Lung (tissue), 12 donors: Measurements from ENCODE around the gene BRCA2. TPM values are rescaled to one million over a fixed set of nuclear protein-coding genes. Genes with fewer than 3 reads are reported as not detected.

ENCODE experiments used
- ATAC-seq: fragments of 200-7000 bp; cut with Tn5 transposase; one replicate; pipeline ENCODE4 v1.9.1; 2020; ENCODE audit warnings: moderate number of reproducible peaks; ENCODE audit not compliant: insufficient read depth, low FRiP score
- DNase-seq, 3 donors: peaks; one replicate each; pipeline ENCODE4 v3.0.0-alpha.2; 2013 to 2017
- H3K27ac ChIP-seq, 2 donors: one replicate each; pipeline ENCODE4 v1.5.1; 2013; ENCODE audit warnings: mild to moderate bottlenecking in 2 of 2, moderate library complexity in 2 of 2, control low read depth in 1 of 2, inconsistent platforms in 1 of 2, low read depth in 1 of 2, low read length in 1 of 2
- H3K27me3 ChIP-seq, 3 donors: one replicate each; pipeline ENCODE4 v1.5.1; 2013; ENCODE audit warnings: low read length in 2 of 3; ENCODE audit not compliant: control insufficient read depth in 3 of 3, insufficient read depth in 3 of 3
- H3K36me3 ChIP-seq, 4 donors: one replicate each; pipeline ENCODE4 v1.5.1; 2013; ENCODE audit warnings: low read length in 4 of 4, mild to moderate bottlenecking in 1 of 4, moderate library complexity in 1 of 4; ENCODE audit not compliant: control insufficient read depth in 4 of 4, insufficient read depth in 4 of 4
- H3K4me1 ChIP-seq, 5 donors: one replicate each; pipeline ENCODE4 v1.5.1; 2013; ENCODE audit warnings: low read length in 5 of 5, mild to moderate bottlenecking in 2 of 5, moderate library complexity in 1 of 5; ENCODE audit not compliant: control insufficient read depth in 5 of 5, insufficient read depth in 5 of 5
- H3K4me3 ChIP-seq: one replicate; pipeline ENCODE4 v1.5.1; 2013; ENCODE audit warnings: mild to moderate bottlenecking, control low read depth, moderate library complexity
- H3K9ac ChIP-seq, 2 donors: one replicate each; pipeline ENCODE4 v1.5.1; 2013; ENCODE audit warnings: low read length in 2 of 2, control low read depth in 1 of 2; ENCODE audit not compliant: insufficient read depth in 1 of 2
- H3K9me3 ChIP-seq, 4 donors: one replicate each; pipeline ENCODE4 v1.5.1; 2013; ENCODE audit warnings: low read length in 3 of 4, mild to moderate bottlenecking in 1 of 4, moderate library complexity in 1 of 4; ENCODE audit not compliant: control insufficient read depth in 4 of 4, insufficient read depth in 3 of 4
- CTCF ChIP-seq: IDR thresholded peaks from 2 replicates; pipeline ENCODE4 v1.5.1; 2012; ENCODE audit warnings: mild to moderate bottlenecking; ENCODE audit errors: control extremely low read depth, extremely low read depth
- WGBS, 2 donors: extraction: QIAGEN DNeasy Blood & Tissue Kit; methylation state at CpG; one replicate each; pipeline ENCODE4 v1.1.7; 2013; 5-methylcytosine and 5-hydroxymethylcytosine counted together
- polyA plus RNA-seq, 2 donors: library from polyadenylated mRNA; stranded (reverse); fragments of 200-250 nt; gene quantifications; one replicate each; pipeline ENCODE4 v1.2.1, GENCODE V29; 2013
- total RNA-seq, 2 donors: library from RNA; depleted of rRNA in 1 of 2; stranded (reverse); fragments of >200 nt in 1 of 2; gene quantifications; one replicate each; pipeline ENCODE4 v1.2.1, GENCODE V29; 2014 to 2021
- donor health status: control.
- donor health status: control.
- donor health status: Bipolar disorder and iron deficiency.
- donor health status: healthy.
- donor health status: DM: yes; HTN: yes; CAD: no.

BRCA2 gene
- total and polyA plus RNA-seq, 4 donors, result 0.85 to 12.8 (median 2.4) TPM

DNA sequence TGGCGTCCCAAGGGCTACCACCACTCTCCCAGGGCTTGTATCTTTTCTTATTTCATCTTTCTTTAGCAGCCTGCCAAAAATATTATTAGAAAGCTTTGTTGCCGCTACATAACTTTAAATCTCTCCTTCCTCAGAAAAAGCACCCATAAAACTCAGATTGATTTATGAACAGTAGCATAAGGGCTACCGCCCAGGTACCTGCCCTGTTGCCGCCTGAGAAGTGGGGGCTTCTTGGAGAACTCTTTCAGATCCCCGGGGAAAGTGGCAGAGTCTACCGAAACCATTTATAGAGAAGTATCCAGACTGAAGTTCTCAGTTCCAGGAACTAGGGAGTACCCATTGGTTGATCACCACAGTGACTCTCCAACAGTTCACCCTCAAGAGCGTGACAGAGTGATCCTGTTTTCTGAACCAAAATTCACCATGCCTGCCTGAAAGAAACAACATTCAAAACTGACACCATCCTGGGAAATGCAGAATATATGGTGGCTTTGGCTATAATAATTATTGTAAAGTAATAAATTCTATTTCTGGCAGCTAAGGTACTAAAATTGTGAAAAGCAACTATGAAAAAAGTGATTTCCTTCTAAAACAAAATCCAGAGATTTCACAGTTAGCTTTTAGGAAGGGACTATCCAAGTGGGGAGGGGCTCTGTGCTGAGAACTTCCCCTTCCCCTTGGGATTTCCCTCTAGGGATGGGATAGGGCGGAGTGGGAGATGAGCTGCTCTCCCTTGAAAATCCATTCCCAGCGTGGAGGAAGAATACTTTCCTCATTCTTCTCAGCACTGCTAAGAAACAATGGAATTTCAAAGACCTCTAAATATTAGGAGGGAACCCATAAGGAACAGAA lies 113.5 kb downstream of the BRCA2 start:
- no peak for ATAC-seq
- TF ChIP-seq CTCF, result no peak
- peak in 2 of 3 donors; percentile 26 to 32 for DNase-seq

GRCh38 chr13:32429433-32429909 lies 114.2 kb downstream of the BRCA2 start:
- no peak overlapping the region for H3K9ac ChIP-seq
- peaks cover 2 to 14% (median 5%) of the 10 kb centered on the region in 5 donors for H3K4me1 ChIP-seq
- no peak for ATAC-seq
- no peak for DNase-seq
- no peak overlapping the region for H3K4me3 ChIP-seq
- no peak for TF ChIP-seq CTCF
- peaks cover 0 to 3% (median 1%) of the 10 kb centered on the region in 4 donors for H3K36me3 ChIP-seq
- WGBS, 2 donors, result 96 to 97% methylated on average over 6 of the region's 6 CpGs
- no peaks in the 10 kb centered on the region for H3K27me3 ChIP-seq
- H3K27ac ChIP-seq, result no peak overlapping the region
- no peaks in the 10 kb centered on the region for H3K9me3 ChIP-seq

More for the DNA sequence above, 113.5 kb downstream of the BRCA2 start:
- Histone ChIP-seq H3K27ac (peak overlapping the region; percentile 76 to 91), H3K9ac (peak overlapping the region; percentile 60 to 68), H3K36me3 (peaks cover 0 to 3% (median 0%) of the 10 kb centered on the region in 4 donors), H3K4me1 (peaks cover 2 to 14% (median 5%) of the 10 kb centered on the region in 5 donors), H3K4me3 (no peak overlapping the region), H3K27me3 (no peaks in the 10 kb centered on the region), H3K9me3 (no peaks in the 10 kb centered on the region)
- WGBS, 2 donors, result 37 to 46% methylated on average over 9 of the region's 9 CpGs

DNA sequence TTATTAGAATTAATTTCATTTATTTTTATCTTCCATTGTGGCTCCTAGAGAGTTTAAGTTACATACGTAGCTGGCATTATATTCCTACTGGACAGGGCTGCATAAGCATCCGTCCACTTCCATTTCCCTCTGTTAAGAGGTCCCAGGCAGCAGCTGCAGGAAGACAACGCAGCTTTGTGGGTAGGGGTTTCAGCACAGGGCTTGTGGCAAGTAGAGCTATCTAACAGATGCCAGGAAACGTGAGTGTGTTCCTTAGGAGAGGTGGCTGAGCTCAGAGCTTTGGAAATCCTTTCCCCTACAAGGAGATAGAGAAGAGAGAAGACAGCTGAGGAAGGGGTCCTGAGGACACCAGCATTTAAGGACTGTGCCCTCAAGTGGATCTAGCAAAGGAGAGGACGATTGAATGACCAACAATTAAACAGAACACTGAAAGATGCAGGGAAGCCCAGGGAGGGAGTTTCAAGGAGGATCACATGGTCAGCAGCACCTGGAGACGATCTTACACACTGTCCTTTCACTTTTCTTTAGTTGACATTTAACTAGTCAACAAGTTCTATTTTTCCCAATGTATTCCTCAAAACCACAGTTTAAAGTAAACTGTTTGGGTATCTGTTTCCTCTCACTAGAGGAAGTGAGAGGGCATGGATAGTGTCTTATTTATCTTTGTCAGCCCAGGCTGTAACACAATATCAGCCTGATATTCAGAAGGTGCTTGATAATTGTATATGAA lies 114.9 kb downstream of the BRCA2 start:
- Histone ChIP-seq H3K36me3 (peaks cover 0 to 5% (median 1%) of the 10 kb centered on the region in 4 donors), H3K27me3 (no peaks in the 10 kb centered on the region), H3K4me1 (peaks cover 2 to 14% (median 5%) of the 10 kb centered on the region in 5 donors), H3K9ac (no peak overlapping the region), H3K27ac (peak overlapping the region in 1 of 2 donors; percentile 48), H3K4me3 (no peak overlapping the region), H3K9me3 (no peaks in the 10 kb centered on the region)
- TF ChIP-seq CTCF, result no peak
- ATAC-seq (no peak), DNase-seq (peak in 1 of 3 donors; percentile 37)
- 21 to 49% methylated on average over 6 of the region's 6 CpGs for WGBS, 2 donors
